GM12878 (cell line): ENCODE measurements around the gene EMID1. TPM values are rescaled to one million over a fixed set of nuclear protein-coding genes. Genes with fewer than 3 reads are reported as not detected.

Experiments used
- EGR1 ChIP-seq, 2 experiments: IDR thresholded peaks; 1 replicate in 1 of 2; 2 replicates in 1 of 2; pipeline ENCODE4 v1.6.1; 2011 to 2012; ENCODE audit warnings: low read depth in 2 of 2, low read length in 2 of 2, borderline replicate concordance in 1 of 2, mild to moderate bottlenecking in 1 of 2, moderate library complexity in 1 of 2
- EZH2 ChIP-seq: IDR thresholded peaks from 2 replicates; pipeline ENCODE4 v1.6.1; 2012; ENCODE audit warnings: low read depth, mild to moderate bottlenecking, control low read depth, inconsistent platforms, low read length, borderline replicate concordance; ENCODE audit not compliant: control insufficient read depth
- FOXM1 ChIP-seq: IDR thresholded peaks from 2 replicates; pipeline ENCODE4 v1.6.1; 2012; ENCODE audit warnings: low read depth, mild to moderate bottlenecking, inconsistent platforms, low read length, moderate library complexity
- HCFC1 ChIP-seq: fragments of 150-350 bp; IDR thresholded peaks from 2 replicates; pipeline ENCODE4 v1.6.1; 2014; ENCODE audit warnings: low read length
- IRF3 ChIP-seq: fragments of 450-650 bp; IDR thresholded peaks from 2 replicates; pipeline ENCODE4 v1.6.1; 2014; ENCODE audit warnings: mild to moderate bottlenecking
- IRF4 ChIP-seq: IDR thresholded peaks from 2 replicates; pipeline ENCODE4 v1.6.1; 2011; ENCODE audit warnings: low read depth, low read length
- KAT2A ChIP-seq: conservative IDR thresholded peaks from 2 replicates; pipeline ENCODE4 v1.6.1; 2011; ENCODE audit warnings: low read depth, low read length; ENCODE audit not compliant: control insufficient read depth
- NFYB ChIP-seq: IDR thresholded peaks from 2 replicates; pipeline ENCODE4 v1.6.1; 2011; ENCODE audit warnings: low read depth, mild to moderate bottlenecking, low read length, improper control_type of control experiment, moderate library complexity; ENCODE audit not compliant: insufficient read depth
- PAX8 ChIP-seq: fragments of 450-650 bp; IDR thresholded peaks from 2 replicates; pipeline ENCODE4 v1.6.1; 2017; ENCODE audit warnings: mild to moderate bottlenecking, moderate library complexity
- POLR2A ChIP-seq: IDR thresholded peaks from 2 replicates; pipeline ENCODE4 v1.6.1; 2011; ENCODE audit warnings: low read depth, mild to moderate bottlenecking, low read length
- POLR2AphosphoS5 ChIP-seq: IDR thresholded peaks from 2 replicates; pipeline ENCODE4 v1.6.1; 2011; ENCODE audit warnings: mild to moderate bottlenecking, low read length, inconsistent platforms
- POU2F2 ChIP-seq: IDR thresholded peaks from 3 replicates; pipeline ENCODE4 v1.6.1; 2011; ENCODE audit warnings: low read depth, mild to moderate bottlenecking, low read length, borderline replicate concordance
- RFX5 ChIP-seq: IDR thresholded peaks from 2 replicates; pipeline ENCODE4 v1.6.1; 2011; ENCODE audit warnings: low read depth, low read length, improper control_type of control experiment
- SPI1 ChIP-seq: IDR thresholded peaks from 2 replicates; pipeline ENCODE4 v1.6.1; 2011; ENCODE audit warnings: low read depth, mild to moderate bottlenecking, low read length, moderate library complexity, borderline replicate concordance; ENCODE audit not compliant: insufficient read depth
- SRF ChIP-seq, 2 experiments: IDR thresholded peaks; 2 replicates each; pipeline ENCODE4 v1.6.1; 2011; ENCODE audit warnings: low read depth in 2 of 2, low read length in 2 of 2, mild to moderate bottlenecking in 1 of 2, moderate library complexity in 1 of 2
- STAT1 ChIP-seq: fragments of 450-650 bp; conservative IDR thresholded peaks from 2 replicates; pipeline ENCODE4 v1.6.1; 2014; ENCODE audit warnings: antibody characterized with exemption, mild to moderate bottlenecking
- TCF7 ChIP-seq: IDR thresholded peaks from 2 replicates; pipeline ENCODE4 v1.6.1; 2014; ENCODE audit warnings: antibody characterized with exemption, borderline replicate concordance
- USF1 ChIP-seq: IDR thresholded peaks from 2 replicates; pipeline ENCODE4 v1.6.1; 2011; ENCODE audit warnings: borderline replicate concordance, low read depth, mild to moderate bottlenecking, moderate library complexity, mixed read lengths, low read length; ENCODE audit not compliant: insufficient read depth; ENCODE audit errors: extremely low read length
- YBX1 ChIP-seq: fragments of 450-650 bp; IDR thresholded peaks from 2 replicates; pipeline ENCODE4 v1.6.1; 2016; ENCODE audit warnings: antibody characterized with exemption
- ZBTB4 ChIP-seq: fragments of 450-650 bp; formaldehyde crosslinking; IDR thresholded peaks from 2 replicates; pipeline ENCODE4 v1.4.0; 2022; ENCODE audit warnings: mild to moderate bottlenecking, moderate library complexity
- ZNF687 ChIP-seq: fragments of 450-650 bp; IDR thresholded peaks from 2 replicates; pipeline ENCODE4 v1.6.1; 2017; ENCODE audit warnings: mild to moderate bottlenecking, moderate library complexity
- ZZZ3 ChIP-seq: IDR thresholded peaks from 2 replicates; pipeline ENCODE4 v1.6.1; 2011; ENCODE audit warnings: low read depth; ENCODE audit not compliant: control insufficient read depth, insufficient read length
- polyA plus RNA-seq, 11 experiments: library from polyadenylated mRNA; depleted of rRNA in 4 of 11; unstranded in 6 of 11; stranded (reverse) in 5 of 11; fragments of >200 nt; fragmentation: Nextera tagmentation in 4 of 11; fragmentation: Illumina TruSeq in 1 of 11; extraction: Ambion mirVana in 4 of 11; extraction: Trizol in 1 of 11; gene quantifications; 1 replicate in 1 of 11; 2 replicates in 10 of 11; pipeline versions ENCODE4 v1.2.1 to v1.2.3, GENCODE V29; 2011 to 2016; ENCODE audit warnings: inconsistent platforms in 2 of 11, missing spikeins in 2 of 11, low read depth in 1 of 11
- total RNA-seq, 4 experiments: library from RNA; depleted of rRNA in 3 of 4; stranded (reverse); fragments of >200 nt in 3 of 4; fragmentation: Illumina TruSeq in 1 of 4; extraction: Trizol in 1 of 4; gene quantifications; 2 replicates each; pipeline versions ENCODE4 v1.2.1 to v1.2.3, GENCODE V29; 2013 to 2021

The EMID1 gene
- total and polyA plus RNA-seq, 10 of the 15 experiments (the other 5 are each of a cell fraction or from before 2014, with no cell fraction given) = 1.2 to 60.3 (median 12.0) TPM

- TF ChIP-seq ZNF687 (no peak; the same call in 1 of the 2 replicates), EGR1 (IDR thresholded peaks at IDR 0.05; ENCODE audit: borderline replicate concordance in 1 of 2, low read depth in 2 of 2, low read length in 2 of 2) (peak in 1 of 2 experiments; percentile 43; a peak in 1 of 3 replicates), POLR2AphosphoS5 (peak; percentile 95), POU2F2 (0 out of 3 replicates have a peak, but pooled peaks have one; percentile 57), FOXM1 (peak; percentile 79), USF1 (peak; percentile 7), KAT2A (no peak), YBX1 (no peak), ZBTB4 (CRISPR knock-in tag) (no peak), RFX5 (peak; percentile 49; the same call in 1 of the 2 replicates), HCFC1 (no peak), STAT1 (peak; percentile 94), IRF4 (no peak), SRF (IDR thresholded peaks at IDR 0.05; ENCODE audit: low read depth in 2 of 2, low read length in 2 of 2) (no peak), PAX8 (peak; percentile 82; the same call in 1 of the 2 replicates), NFYB (no peak), ZZZ3 (no peak), IRF3 (peak; percentile 86), EZH2 (no peak), POLR2A (peak; percentile 97), TCF7 (no peak), SPI1 (no peak)
- TF ChIP-seq, all 136 proteins: peak for 71
Measured at GRCh38 chr22:29267858-29268510, 62.3 kb downstream of the EMID1 start, which contains the start of the genes EWSR1 and RHBDD3 (continued).
